ENCODE results near the gene BRINP1.
"Not testable (repeated sequence)": the region's sequence is repeated elsewhere in the genome, so short reads cannot be mapped to it uniquely, and the experiment has no call there.

Gene BRINP1

DNA sequence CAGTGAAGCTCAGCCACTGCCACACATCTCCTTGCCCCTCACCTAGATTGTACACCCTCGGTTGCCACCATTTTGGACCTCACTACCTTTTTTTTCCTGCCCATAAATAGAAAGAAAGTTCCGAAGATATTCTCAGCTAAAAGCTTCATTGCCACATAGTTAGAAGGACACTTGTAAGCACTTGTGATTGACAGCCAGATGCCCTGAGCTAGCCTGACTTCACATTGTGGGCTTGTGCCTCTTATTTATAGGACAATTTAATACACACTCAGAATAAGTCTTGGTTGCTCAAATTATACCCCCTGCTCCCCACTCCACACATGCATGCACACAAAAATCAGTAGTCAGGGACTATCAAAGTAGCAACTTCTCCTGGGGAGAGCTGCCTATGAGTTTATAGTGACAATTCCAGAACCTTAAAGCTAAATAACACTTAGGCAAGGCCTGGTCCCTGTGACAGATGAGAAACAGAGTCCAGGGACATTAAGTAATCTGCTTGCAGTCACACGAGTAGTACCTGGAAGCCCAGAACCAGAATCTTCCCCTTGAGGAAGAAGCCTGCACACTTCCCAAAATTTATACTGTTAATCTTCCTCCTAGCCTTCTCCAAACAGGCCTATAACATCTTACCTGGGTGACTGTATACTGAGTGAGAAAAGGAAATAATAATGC lies 184.8 kb downstream of the BRINP1 start:
- DNase-seq = no peak

DNA sequence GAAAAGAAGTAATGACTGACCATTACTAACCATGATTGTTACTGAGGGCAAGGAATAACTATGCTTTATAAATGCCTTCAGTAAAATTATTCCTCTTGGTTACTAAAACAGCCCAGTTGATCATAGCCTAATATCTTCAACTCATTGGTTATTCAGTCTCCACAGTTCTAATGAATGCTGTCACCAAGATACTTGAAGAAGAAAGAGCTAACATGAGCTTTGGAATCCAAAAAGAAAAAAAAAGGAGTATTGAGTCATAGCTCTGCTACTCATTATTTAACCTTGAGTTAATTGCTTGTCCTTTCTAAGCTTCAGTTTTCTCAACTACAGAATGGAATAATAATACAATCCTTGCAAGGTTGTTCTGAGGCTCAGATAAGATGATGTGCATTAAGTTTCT lies 187.7 kb downstream of the BRINP1 start:
- no peak for DNase-seq

DNA sequence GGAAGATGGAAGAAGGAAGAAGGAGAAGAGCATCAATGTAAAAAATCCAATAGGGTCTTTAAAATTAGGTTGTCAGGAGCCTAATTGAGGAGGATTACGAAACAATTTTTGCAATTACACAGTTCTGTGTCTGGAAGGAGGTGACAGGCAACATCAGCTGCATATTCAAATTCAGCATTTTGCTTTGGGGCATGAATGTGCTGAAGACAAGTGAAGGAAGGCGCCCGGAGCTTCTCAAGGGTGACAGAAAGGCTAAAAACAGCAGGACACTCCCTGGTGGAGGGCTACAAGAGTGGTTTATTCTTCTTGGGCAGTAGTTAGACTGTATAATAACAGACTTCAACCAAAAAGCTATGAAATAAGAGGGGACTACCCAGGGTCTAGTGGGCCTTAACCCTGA lies 188.3 kb downstream of the BRINP1 start:
- DNase-seq = no peak

DNA sequence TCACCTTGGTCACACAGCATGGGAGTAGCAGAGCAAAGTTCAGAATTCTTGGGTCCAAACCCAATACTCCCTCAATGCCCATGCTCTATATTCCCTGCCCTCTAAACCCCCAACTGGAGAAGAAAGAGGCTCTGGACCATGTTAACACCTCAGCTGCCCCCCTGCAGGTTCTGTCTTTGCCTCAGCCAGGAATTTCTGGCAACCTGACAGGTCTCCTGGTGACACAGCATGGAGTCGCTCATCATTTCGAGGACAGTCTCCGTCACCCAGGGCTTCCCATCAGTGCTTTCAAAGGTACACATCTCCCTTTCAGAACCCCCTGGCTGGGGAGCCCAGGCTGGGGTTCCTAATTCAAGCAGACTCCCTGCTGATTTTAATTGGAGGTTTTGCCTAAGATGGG lies 189.5 kb downstream of the BRINP1 start:
- DNase-seq = no peak

DNA sequence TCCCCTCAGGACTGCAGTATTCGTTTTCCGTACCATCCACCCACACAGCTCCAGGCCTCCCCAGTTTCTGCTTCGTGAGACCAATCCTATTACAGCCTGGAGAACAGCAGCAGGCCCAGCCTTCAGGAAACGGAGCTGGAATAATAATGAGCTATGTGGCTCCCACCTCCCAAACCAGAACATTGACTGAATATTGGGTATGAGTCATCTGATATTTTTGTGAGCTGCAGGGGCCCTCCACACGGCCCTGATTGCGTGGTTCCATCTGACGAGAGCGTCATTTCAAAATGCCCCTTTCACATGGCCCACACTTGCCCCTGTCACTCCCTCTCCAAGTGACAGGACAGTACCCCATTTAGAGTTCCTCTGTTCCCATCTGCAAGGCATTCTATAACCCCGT lies 192.0 kb downstream of the BRINP1 start:
- no peak for DNase-seq

DNA sequence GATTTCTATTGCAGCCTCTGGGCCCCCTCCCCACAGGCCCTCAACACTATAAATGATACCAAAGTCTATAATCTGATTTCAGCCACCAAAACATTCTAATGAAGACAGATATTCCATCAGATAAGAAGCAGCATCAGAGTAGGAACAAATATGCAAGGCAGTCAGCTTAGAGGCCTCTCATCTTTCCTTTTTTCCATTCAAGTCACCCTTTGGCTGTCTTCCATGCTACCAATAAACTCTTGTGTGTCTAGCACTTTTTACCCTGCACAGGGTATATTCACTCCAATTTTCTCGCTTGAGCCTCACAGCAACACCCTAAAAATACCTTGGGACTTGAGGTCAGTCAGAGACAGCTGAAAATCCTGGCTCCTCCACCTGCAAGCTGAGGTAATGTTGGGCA lies 193.7 kb downstream of the BRINP1 start:
- DNase-seq = no peak

DNA sequence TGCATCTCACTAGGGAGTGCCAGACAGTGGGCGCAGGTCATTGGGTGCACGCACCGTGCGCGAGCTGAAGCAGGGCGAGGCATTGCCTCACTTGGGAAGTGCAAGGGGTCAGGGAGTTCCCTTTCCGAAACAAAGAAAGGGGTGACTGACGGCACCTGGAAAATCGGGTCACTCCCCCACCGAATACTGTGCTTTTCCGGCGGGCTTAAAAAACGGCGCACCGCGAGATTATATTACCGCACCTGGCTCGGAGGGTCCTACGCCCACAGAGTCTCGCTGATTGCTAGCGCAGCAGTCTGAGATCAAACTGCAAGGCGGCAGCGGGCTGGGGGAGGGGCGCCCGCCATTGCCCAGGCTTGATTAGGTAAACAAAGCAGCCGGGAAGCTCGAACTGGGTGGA lies 200.0 kb downstream of the BRINP1 start:
- not testable (repeated sequence) for DNase-seq

DNA sequence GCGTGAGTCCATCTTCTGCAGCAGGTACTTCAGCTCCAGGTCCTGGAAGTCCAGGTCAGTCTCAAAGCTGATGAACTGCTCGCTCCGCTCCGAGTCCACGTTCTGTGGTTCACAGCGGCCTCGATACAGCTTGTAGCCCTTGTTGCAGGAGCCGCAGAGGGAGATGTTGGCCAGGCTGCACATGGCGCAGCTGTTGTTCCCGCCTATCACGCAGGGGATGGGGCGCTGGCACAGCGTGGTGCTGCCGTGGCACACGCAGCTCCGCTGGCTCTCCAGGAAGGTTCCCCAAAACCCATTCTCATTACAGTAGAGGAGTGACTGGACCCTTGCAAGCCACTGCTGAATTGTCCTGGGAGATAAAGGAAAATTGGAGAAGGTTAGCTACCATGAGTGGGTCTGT lies 201.4 kb downstream of the BRINP1 start:
- DNase-seq = no peak

DNA sequence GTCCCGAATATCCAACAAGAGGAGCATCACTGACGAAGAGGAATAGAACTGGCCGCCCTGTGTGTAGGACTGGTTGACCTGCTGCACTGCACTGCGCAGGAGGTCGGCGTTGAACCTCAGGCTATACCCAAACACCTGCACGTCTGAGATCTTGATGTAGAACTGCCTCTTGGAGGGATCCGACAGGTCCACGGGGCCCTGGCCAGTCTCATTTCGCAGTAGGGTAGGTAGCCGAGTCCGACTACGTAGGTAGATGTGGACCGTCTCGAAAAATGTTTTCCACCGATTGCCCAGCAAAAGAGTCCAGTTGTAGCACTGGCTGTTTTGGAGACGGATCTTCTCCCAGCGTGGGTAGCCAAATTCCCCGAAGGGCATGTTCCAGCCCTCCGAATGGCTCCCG lies 202.0 kb downstream of the BRINP1 start:
- no peak for DNase-seq

DNA sequence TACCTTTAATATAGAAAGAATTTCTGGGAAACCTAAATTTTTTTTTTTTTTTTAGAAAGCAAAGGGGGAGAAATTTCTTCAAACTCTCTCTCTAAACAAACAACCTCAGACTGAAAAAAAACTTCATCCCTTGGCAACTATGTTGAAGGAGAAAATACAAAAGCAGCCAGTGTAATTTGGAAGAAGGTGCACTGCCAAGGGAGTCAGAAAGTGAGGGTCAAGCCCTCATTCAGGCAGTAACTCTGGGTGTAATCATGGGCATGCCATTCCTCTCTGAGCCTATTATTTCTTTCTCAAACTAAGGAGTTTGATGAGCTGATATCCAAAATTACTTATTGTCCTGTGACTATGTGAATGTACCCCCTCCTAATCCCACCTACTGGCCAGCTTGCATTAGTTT lies 203.1 kb downstream of the BRINP1 start:
- no peak for DNase-seq

DNA sequence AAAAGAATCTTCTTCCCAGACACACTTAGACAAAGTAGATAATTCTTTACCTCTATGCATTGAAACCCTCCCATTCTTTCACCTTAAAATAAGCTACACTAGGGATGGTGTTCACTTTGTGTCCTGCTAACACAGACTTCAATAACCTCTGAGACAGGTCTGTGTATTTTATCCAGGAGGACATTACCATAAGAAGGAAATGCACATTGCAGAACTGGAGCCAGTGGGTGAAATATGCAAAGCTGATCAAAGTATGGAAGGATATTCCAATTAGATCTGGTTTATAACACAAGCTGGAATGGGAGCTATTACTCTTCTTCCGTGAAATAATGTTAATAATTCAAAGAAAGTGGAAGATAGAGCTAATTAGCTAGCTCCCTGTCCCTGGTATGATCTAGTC lies 204.1 kb downstream of the BRINP1 start:
- no peak for DNase-seq

DNA sequence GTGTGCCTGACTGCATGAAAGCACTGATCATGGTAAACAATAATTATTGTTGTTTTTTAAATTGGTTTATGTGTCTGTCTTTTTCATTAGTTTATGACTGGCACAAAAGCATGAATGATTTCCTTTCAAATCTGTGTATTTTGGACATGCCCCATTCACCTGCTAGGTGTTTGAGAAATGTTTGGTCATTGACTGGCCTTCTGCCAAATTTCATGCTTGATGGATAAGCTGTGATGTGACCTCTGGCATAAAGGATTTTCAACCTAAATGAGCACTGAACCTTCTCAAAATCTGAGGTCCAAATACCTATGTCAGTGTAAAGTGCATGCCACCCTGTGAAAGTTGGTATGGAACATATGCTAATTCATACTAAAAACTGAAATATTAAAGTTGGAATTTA lies 204.5 kb downstream of the BRINP1 start:
- DNase-seq = no peak

DNA sequence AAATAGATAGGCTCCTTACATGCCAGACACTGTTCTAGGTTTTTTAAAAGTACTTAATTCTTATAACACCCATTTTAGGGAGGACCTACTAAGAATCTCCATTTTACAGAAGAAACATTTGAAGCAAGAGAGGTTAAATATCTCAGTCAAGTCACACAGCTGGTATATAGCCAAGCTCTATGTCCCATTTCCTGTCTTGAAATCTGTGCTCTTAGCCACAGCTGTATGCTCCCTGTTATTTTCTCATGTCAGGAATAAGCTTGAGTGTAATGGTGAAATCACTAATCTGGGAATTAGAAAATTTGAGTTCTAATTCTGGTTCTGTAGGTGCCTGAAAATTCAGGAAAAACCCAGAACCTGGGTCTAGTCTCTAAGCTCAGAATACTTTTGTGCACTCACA lies 208.7 kb downstream of the BRINP1 start:
- DNase-seq = no peak

DNA sequence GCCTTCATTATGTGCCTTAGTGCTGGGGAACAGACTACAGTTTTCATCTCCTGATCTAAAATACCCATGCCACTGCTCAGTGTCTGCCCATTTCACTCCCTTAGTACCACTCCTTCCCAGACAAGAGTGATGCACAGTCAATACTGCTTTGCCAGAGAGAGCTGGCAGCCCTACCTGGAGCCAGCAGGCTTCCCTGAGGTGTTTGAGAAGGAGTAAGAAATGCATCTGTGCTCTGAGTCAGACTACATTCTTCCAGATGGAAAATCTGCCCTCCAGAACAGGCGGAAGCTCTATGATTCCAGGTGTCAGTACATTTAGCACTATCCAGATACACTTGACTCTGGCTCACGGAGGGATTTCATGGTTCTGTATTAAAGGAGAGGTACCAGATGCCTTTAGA lies 209.8 kb downstream of the BRINP1 start:
- DNase-seq = no peak

DNA sequence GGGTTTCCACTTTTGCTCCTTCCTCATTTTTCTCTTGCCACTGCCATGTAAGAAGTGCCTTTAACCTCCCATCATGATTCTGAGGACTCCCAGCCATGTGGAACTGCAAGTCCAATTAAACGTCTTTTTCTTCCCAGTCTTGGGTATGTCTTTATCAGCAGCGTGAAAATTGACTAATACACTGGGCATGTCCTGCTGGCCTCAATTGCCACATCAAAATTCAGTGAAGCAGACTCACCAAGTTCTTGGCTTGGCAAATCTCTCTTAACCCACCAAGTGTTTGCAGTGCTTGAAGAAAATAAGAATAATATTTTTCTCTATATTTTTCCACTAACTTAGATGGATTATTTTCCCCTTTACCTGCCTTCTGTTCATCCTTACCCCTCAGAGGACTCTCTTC lies 212.0 kb downstream of the BRINP1 start:
- no peak for DNase-seq

DNA sequence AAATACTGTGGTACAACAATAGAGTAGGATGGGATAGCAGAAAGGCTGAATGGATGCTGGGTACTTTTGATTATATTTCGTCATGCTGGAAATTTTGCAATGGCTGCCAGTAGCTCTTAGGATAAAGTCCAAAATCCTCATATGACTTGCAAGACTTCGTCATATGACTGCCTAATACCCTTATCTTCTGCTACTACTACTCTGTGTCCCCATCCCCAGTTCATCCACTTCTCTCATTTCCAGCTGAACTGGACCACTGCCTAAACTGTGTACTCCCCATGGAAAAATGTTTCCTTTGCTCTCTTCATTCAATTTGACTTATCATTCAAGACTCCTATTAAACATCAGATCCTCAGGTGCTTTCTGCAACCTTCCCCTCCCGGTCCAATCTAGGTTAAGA lies 212.9 kb downstream of the BRINP1 start:
- no peak for DNase-seq

DNA sequence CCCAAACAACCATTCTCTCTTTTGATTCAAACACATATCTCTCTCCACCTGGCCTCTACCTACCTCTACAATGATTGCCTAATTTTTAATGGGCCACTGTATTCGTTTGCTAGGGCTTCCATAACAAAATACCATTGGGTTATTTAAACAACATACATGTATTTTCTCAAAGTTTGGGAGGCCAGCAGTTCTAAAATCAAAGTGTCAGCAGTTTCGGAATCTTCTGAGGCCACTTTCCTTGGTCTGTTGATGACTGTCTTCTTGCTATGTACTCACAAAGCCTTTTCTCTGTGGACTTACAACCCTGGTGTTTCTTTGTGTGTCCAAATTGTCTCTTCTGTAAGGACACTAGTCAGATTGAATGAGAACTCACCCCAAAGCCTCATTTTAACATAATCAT lies 214.7 kb downstream of the BRINP1 start:
- DNase-seq = no peak

DNA sequence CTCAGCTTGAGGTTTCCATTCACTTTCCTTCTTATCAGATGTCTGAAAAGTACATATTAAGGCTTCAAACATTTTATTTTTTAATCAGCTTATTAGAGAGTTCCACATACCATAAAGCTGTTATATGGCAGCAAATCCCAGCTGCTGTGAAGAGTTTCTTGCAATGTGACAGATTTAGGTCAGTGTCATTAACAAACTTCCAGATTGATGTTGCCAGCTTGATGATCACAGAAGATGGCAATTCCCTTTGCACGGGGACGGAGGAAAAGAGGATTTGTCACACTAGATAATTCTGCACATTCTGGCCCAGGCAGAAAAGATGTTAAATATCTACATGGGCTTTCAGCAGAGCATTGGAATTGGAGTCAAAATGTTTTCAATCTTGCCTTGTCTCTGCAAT lies 215.8 kb downstream of the BRINP1 start:
- no peak for DNase-seq

DNA sequence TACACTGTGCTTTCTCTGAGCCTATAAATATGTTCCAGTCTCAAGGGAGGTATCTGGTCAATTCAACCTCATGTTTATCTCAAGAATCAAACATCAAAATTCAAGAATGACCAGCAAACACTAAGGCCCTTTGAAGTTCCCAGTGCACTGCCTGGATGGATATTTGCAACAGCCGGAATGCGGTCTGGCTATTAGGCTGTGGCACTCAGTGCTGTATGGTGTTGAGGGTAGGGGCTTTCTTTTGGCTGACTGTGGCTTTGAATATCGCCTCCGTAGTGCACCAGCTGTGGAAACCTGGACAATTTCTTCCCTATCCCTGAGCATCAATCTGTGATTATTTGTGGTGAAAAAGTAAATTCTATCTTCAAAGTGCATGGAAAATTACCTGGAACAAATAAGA lies 220.4 kb downstream of the BRINP1 start:
- DNase-seq = no peak

DNA sequence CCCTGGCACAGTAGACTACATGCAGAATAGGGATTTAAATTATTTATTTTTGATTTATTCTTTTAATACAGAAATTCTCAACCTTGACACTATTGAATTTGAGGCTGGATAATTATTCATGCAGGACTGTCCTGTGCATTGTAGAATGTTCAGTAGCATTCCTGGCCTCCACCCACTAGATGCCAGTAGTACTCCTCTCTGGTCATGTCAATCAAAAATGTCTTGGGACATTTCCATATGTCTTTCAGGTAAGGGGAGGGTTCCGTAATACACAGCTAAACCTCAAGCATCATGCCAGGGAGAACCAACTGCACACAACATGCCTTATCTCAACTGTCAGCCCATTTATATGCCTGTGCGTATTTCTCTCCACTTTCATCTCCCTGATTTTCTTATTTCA lies 231.8 kb downstream of the BRINP1 start:
- no peak for DNase-seq

DNA sequence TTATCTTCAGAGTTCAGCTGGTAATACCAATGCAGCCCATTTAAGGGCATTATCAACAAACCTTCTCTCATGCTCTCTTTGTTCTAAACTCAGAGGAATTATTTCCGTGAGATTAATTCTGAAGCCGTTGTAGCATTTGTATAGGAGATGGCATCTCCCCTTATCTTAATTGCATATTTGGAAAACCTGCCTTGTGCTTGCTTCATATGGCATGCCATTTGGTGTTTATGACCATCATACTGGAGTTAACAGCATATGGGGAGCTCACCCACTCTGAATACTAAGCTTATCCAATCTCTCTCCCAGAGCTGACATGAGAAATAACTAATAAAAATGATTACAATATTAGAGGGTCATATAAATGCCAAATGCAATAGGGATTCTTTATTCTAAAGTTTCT lies 243.2 kb downstream of the BRINP1 start:
- DNase-seq = no peak

DNA sequence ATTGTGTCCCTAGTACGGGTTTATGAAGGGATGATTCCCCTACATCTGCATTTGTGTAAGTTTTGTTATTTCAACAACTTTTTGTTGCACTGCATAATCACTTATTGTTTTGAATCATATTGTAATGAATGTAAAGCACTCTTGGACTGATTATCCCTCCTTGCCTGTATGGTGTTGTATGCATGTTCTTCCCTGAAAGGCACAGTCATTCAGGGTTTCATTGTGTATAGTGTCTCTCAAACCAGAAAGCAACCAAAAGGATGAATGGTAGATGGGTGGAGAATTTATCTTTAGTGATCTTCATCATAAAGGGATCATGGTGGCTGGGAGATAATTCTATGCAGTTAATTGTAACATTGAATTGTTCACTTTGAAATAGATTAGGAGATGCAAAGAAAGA lies 247.3 kb downstream of the BRINP1 start:
- DNase-seq = no peak

DNA sequence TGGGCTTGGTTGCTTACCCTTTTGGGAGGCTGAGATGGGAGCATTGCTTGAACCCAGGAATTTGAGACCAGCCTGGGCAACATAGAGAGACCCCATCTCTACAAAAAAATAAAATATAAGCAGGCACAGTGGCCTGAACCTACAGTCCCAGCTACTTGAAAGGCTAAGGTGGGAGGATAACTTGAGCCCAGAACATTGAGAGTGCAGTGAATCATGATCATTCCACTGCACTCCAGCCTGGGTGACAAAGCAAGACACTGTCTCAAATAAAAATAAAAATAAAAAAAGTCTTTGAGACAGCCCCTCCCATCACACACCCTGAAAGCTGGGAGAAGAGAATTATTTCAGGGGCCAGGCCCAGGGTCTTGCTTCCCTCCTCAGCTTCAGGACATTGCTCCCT lies 251.8 kb downstream of the BRINP1 start:
- no peak for DNase-seq

Measured in bone marrow (tissue), 2 donors.